HCT116 (cell line): ENCODE results near the gene VMAC. TPM values are rescaled to one million over a fixed set of nuclear protein-coding genes. Genes with fewer than 3 reads are reported as not detected.

Experiments
- ATAC-seq: fragments of 200-7000 bp; cut with Tn5 transposase; 2 replicates; pipeline ENCODE4 v1.9.1; 2020; ENCODE audit warnings: mild to moderate bottlenecking, moderate library complexity
- BruUV-seq: library from RNA; stranded (reverse); fragments of 400-500 nt; replicated peaks from 2 replicates; lab custom pipeline; 2021; lab: Mats Ljungman, UMichigan
- CTCF ChIA-PET: fragments of 300-600 bp; sonication (Branson Sonifier 250); formaldehyde crosslinking; loops from one replicate; lab custom pipeline; 2021; ENCODE audit warnings: antibody characterized with exemption; lab: Charles Lee
- POLR2A ChIA-PET: fragments of 300-600, 350-600 bp; sonication (Branson Sonifier 250); formaldehyde crosslinking; loops from one replicate; lab custom pipeline; 2021; ENCODE audit warnings: antibody characterized with exemption; lab: Charles Lee
- RAD21 ChIA-PET, 2 experiments: fragments of 300-600 bp; sonication (Branson Sonifier 250); formaldehyde crosslinking; loops; one replicate each; lab custom pipeline; 2023; ENCODE audit warnings: low total read pairs in 2 of 2; ENCODE audit not compliant: uncharacterized antibody in 2 of 2, unreplicated experiment in 2 of 2, low non-redundant PET in 1 of 2; lab: Charles Lee
- DNase-seq: peaks from one replicate; pipeline ENCODE4 v3.0.0-alpha.2; 2010; ENCODE audit warnings: low read depth, low spot score
- H2AFZ ChIP-seq: fragments of 200-600 bp; shearing (Covaris generic), sonication (generic); 2 replicates; pipeline ENCODE4 v1.6.1; 2017; ENCODE audit warnings: low read depth, mixed run types, mixed read lengths, antibody characterized with exemption, low read length; ENCODE audit not compliant: poor library complexity, severe bottlenecking
- H3K27ac ChIP-seq: 2 replicates; pipeline ENCODE4 v1.5.1; 2012; ENCODE audit warnings: low read depth, low read length
- H3K27me3 ChIP-seq: fragments of 200-600 bp; sonication (generic); 2 replicates; pipeline ENCODE4 v1.6.1; 2016; ENCODE audit warnings: mixed run types, low read length, mixed read lengths; ENCODE audit not compliant: insufficient read depth
- H3K36me3 ChIP-seq, 2 experiments: fragments of 200-500 bp in 1 of 2; fragments of 200-600 bp in 1 of 2; sonication (Bioruptor generic) in 1 of 2; sonication (generic) in 1 of 2; 2 replicates each; pipeline versions ENCODE4 v1.5.1 to v1.6.1; 2014 to 2016; ENCODE audit warnings: low read length in 2 of 2, inconsistent platforms in 1 of 2, mixed read lengths in 1 of 2, mixed run types in 1 of 2; ENCODE audit not compliant: insufficient read depth in 2 of 2, control insufficient read depth in 1 of 2
- H3K4me1 ChIP-seq, 2 experiments: fragments of 200-600 bp in 1 of 2; sonication (generic) in 1 of 2; 2 replicates each; pipeline versions ENCODE4 v1.5.1 to v1.6.1; 2012 to 2017; ENCODE audit warnings: low read length in 2 of 2, inconsistent platforms in 1 of 2, mild to moderate bottlenecking in 1 of 2, mixed read lengths in 1 of 2, mixed run types in 1 of 2, moderate library complexity in 1 of 2; ENCODE audit not compliant: insufficient read depth in 2 of 2, control insufficient read depth in 1 of 2
- H3K4me2 ChIP-seq: fragments of 200-600 bp; sonication (generic); 2 replicates; pipeline ENCODE4 v1.6.1; 2017; ENCODE audit warnings: mixed run types, low read length, mixed read lengths
- H3K4me3 ChIP-seq, 2 experiments: fragments of 200-600 bp in 1 of 2; sonication (generic) in 1 of 2; replicated peaks in 1 of 2; 2 replicates each; pipeline ENCODE4 v1.5.1; 2011 to 2016; ENCODE audit warnings: low read length in 2 of 2, control low read depth in 1 of 2, low read depth in 1 of 2, mild to moderate bottlenecking in 1 of 2, mixed read lengths in 1 of 2, mixed run types in 1 of 2
- H3K79me2 ChIP-seq: fragments of 200-600 bp; sonication (generic); 2 replicates; pipeline ENCODE4 v1.6.1; 2017; ENCODE audit warnings: mild to moderate bottlenecking, mixed run types, low read length, moderate library complexity, mixed read lengths; ENCODE audit not compliant: insufficient read depth
- H3K9ac ChIP-seq: fragments of 200-600 bp; sonication (generic); 2 replicates; pipeline ENCODE4 v1.6.1; 2016; ENCODE audit warnings: low read length, mixed read lengths
- H3K9me2 ChIP-seq: fragments of 200-600 bp; sonication (generic), shearing (Covaris generic); 2 replicates; pipeline ENCODE4 v1.6.1; 2017; ENCODE audit warnings: mixed run types, mild to moderate bottlenecking, moderate library complexity; ENCODE audit not compliant: insufficient read depth
- H3K9me3 ChIP-seq, 2 experiments: fragments of 200-500 bp in 1 of 2; fragments of 200-600 bp in 1 of 2; sonication (Bioruptor generic) in 1 of 2; sonication (generic) in 1 of 2; 2 replicates each; pipeline ENCODE4 v1.6.1; 2014 to 2017; ENCODE audit warnings: low read length in 2 of 2, mixed read lengths in 2 of 2, inconsistent platforms in 1 of 2, low read depth in 1 of 2, mild to moderate bottlenecking in 1 of 2, mixed run types in 1 of 2, moderate library complexity in 1 of 2; ENCODE audit not compliant: control insufficient read depth in 1 of 2, insufficient read depth in 1 of 2
- H4K20me1 ChIP-seq: fragments of 200-600 bp; sonication (generic), shearing (Covaris generic); 2 replicates; pipeline ENCODE4 v1.6.1; 2017; ENCODE audit warnings: mixed run types, mild to moderate bottlenecking, moderate library complexity; ENCODE audit not compliant: insufficient read depth
- POLR2AphosphoS5 ChIP-seq: IDR thresholded peaks from 2 replicates; pipeline ENCODE4 v1.6.1; 2011; ENCODE audit warnings: mild to moderate bottlenecking, low read depth, low read length, moderate library complexity
- RAD21 ChIP-seq: IDR thresholded peaks from 2 replicates; pipeline ENCODE4 v1.6.1; 2012; ENCODE audit warnings: low read depth, mild to moderate bottlenecking
- SIN3A ChIP-seq: IDR thresholded peaks from 2 replicates; pipeline ENCODE4 v1.6.1; 2012; ENCODE audit warnings: low read depth
- intact Hi-C: fragments of 100-400 bp; cut with micrococcal nuclease; formaldehyde crosslinking; loops from 2 replicates; pipeline ENCODE4 v1.10.0; 2022
- total RNA-seq: library from RNA; stranded (reverse); gene quantifications from one replicate; pipeline ENCODE4 v1.2.1, GENCODE V29; 2021; ENCODE audit not compliant: unreplicated experiment
- TF ChIP-seq, protein P1 (sequence below): IDR thresholded peaks from 2 replicates; pipeline ENCODE4 v1.6.1; 2012; ENCODE audit warnings: low read depth
- TF ChIP-seq, protein P2 (sequence below): IDR thresholded peaks from 2 replicates; pipeline ENCODE4 v1.6.1; 2011; ENCODE audit warnings: mild to moderate bottlenecking, low read length, moderate library complexity; ENCODE audit not compliant: insufficient replicate concordance; ENCODE audit errors: extremely low read depth
- TF ChIP-seq, protein P3 (sequence below), 3 experiments: fragments of 200-600 bp in 1 of 3; sonication (generic) in 1 of 3; IDR thresholded peaks in 2 of 3; conservative IDR thresholded peaks in 1 of 3; 2 replicates each; pipeline ENCODE4 v1.5.1; 2012 to 2017; ENCODE audit warnings: low read depth in 2 of 3, low read length in 2 of 3, antibody characterized with exemption in 1 of 3, borderline replicate concordance in 1 of 3, control low read depth in 1 of 3, mild to moderate bottlenecking in 1 of 3, mixed read lengths in 1 of 3, mixed run types in 1 of 3, moderate library complexity in 1 of 3; ENCODE audit not compliant: insufficient read depth in 1 of 3

Gene VMAC
- total RNA-seq, 1 experiment from 2014 or later = 2.1 TPM

DNA sequence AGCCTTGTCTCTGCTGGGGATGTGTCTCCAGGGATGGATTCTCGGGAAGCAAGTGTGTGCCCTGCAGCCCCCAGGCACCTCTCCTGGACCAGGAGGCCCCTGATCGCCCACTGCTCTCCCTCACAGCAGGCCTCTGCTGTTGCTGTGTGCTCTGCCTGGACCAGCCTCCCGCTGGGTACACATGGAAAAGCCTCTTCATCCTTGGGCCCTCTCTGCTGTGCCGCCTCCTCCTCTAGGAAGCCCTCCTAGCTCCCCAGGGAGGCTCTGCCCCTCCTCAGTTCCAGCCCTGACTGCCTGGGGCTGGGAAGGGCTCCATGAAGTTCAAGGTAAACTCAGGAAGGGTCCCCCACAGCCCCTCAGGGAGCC lies 13.1 kb upstream of the VMAC start:
- peaks cover 0 to 3% of the 10 kb centered on the region in 2 experiments; a peak in 1 of 4 replicates for H3K4me1 ChIP-seq
- 0 out of 4 replicates have a peak, but pooled peaks cover 0 to 2% of the 10 kb centered on the region in 2 experiments for H3K36me3 ChIP-seq
- TF ChIP-seq, protein P1, sequence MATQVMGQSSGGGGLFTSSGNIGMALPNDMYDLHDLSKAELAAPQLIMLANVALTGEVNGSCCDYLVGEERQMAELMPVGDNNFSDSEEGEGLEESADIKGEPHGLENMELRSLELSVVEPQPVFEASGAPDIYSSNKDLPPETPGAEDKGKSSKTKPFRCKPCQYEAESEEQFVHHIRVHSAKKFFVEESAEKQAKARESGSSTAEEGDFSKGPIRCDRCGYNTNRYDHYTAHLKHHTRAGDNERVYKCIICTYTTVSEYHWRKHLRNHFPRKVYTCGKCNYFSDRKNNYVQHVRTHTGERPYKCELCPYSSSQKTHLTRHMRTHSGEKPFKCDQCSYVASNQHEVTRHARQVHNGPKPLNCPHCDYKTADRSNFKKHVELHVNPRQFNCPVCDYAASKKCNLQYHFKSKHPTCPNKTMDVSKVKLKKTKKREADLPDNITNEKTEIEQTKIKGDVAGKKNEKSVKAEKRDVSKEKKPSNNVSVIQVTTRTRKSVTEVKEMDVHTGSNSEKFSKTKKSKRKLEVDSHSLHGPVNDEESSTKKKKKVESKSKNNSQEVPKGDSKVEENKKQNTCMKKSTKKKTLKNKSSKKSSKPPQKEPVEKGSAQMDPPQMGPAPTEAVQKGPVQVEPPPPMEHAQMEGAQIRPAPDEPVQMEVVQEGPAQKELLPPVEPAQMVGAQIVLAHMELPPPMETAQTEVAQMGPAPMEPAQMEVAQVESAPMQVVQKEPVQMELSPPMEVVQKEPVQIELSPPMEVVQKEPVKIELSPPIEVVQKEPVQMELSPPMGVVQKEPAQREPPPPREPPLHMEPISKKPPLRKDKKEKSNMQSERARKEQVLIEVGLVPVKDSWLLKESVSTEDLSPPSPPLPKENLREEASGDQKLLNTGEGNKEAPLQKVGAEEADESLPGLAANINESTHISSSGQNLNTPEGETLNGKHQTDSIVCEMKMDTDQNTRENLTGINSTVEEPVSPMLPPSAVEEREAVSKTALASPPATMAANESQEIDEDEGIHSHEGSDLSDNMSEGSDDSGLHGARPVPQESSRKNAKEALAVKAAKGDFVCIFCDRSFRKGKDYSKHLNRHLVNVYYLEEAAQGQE = no peak
- no peak overlapping the region for H3K4me3 ChIP-seq
- ChIA-PET RAD21 (no interaction called here), POLR2A (interaction anchor here (1.2 kb wide), 1 partner anchor 64 kb away, joined by 3 read pairs; no protein-coding TSS in a partner anchor), CTCF (interaction anchor here (1.6 to 3.7 kb wide), 2 partner anchors 85 to 87 kb away, joined by 3 to 48 read pairs; partner anchors contain the start of gene NRTN)
- no peaks in the 10 kb centered on the region for H3K79me2 ChIP-seq
- ATAC-seq (no peak), DNase-seq (no peak)
- no peaks in the 10 kb centered on the region for H3K9me3 ChIP-seq
- no peaks in the 10 kb centered on the region for H3K27me3 ChIP-seq
- H4K20me1 ChIP-seq = no peaks in the 10 kb centered on the region
- H3K27ac ChIP-seq = no peak overlapping the region
- intact Hi-C loops = no loop called here
- no peak overlapping the region for H2AFZ ChIP-seq
- no TSS peak for BruUV-seq
- H3K9me2 ChIP-seq = no peaks in the 10 kb centered on the region
- no peak overlapping the region for H3K9ac ChIP-seq
- no peak overlapping the region for H3K4me2 ChIP-seq

DNA sequence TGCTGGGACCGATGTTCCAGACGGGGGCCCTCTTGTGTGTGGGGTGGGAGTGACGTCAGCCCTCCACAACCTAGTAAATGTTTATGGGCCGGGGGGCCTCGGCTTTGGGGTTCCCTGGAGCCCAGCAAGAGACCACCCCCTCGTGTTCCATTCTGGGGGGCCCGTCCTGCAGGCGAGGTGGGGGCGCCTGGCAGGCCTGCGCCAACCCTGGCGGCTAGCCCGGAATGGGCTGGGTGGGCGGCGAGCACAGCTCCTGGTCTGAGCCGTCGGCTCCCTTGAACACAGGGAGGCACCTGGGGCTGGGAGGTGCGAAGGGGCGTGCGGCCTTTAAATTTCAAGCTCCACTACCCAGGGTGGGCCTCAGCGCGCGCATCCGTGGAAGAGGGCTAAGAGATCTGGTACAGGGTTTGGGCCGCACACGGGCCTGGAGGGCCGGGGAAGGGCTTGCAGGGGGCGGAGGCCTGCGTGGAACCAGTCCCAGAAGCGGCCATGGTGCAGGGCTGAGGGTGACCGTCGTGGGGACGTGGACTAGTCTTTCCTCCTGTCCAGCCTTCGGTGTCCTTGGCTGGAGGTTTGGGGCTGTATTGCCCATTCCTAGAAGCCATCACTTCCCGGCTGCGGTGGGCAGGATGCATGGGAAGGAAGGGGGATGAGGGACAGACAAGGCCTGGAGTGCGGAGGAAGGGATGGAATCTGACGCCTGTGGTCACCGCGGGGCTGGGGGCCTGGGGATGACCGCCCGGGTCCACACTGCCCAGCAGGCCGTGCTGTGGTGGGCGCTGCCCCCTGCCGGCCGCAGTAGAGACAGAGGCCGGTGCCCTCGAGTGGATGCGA lies 12.5 kb upstream of the VMAC start:
- H3K4me2 ChIP-seq = no peak overlapping the region
- intact Hi-C loops = loop anchor here (1.0 to 2.0 kb wide), 2 partner anchors 63 to 88 kb away; no protein-coding TSS in a partner anchor
- DNase-seq = no peak

More for the DNA sequence above, 12.5 kb upstream of the VMAC start:
- Histone ChIP-seq H3K27me3 (no peaks in the 10 kb centered on the region), H3K9ac (no peak overlapping the region), H3K36me3 (0 out of 4 replicates have a peak, but pooled peaks cover 0 to 7% of the 10 kb centered on the region in 2 experiments), H3K79me2 (peaks cover 3% of the 10 kb centered on the region; the same call in 1 of the 2 replicates), H2AFZ (no peak overlapping the region), H3K27ac (no peak overlapping the region), H3K9me3 (no peaks in the 10 kb centered on the region), H4K20me1 (no peaks in the 10 kb centered on the region), H3K4me3 (no peak overlapping the region), H3K9me2 (no peaks in the 10 kb centered on the region), H3K4me1 (peaks cover 0 to 3% of the 10 kb centered on the region in 2 experiments; a peak in 1 of 4 replicates)
- ChIA-PET RAD21 (no interaction called here), POLR2A (interaction anchor here (1.2 to 1.4 kb wide), 2 partner anchors 64 kb away, joined by 3 read pairs; no protein-coding TSS in a partner anchor), CTCF (interaction anchor here (1.6 to 3.7 kb wide), 2 partner anchors 86 to 88 kb away, joined by 3 to 48 read pairs; partner anchors contain the start of gene NRTN)
- TF ChIP-seq SIN3A (0 out of 2 replicates have a peak, but pooled peaks have one; percentile 19), POLR2AphosphoS5 (peak; percentile 71), RAD21 (peak; percentile 86)
- TF ChIP-seq, protein P2, sequence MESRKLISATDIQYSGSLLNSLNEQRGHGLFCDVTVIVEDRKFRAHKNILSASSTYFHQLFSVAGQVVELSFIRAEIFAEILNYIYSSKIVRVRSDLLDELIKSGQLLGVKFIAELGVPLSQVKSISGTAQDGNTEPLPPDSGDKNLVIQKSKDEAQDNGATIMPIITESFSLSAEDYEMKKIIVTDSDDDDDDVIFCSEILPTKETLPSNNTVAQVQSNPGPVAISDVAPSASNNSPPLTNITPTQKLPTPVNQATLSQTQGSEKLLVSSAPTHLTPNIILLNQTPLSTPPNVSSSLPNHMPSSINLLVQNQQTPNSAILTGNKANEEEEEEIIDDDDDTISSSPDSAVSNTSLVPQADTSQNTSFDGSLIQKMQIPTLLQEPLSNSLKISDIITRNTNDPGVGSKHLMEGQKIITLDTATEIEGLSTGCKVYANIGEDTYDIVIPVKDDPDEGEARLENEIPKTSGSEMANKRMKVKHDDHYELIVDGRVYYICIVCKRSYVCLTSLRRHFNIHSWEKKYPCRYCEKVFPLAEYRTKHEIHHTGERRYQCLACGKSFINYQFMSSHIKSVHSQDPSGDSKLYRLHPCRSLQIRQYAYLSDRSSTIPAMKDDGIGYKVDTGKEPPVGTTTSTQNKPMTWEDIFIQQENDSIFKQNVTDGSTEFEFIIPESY = no peak
- TF ChIP-seq, protein P3, sequence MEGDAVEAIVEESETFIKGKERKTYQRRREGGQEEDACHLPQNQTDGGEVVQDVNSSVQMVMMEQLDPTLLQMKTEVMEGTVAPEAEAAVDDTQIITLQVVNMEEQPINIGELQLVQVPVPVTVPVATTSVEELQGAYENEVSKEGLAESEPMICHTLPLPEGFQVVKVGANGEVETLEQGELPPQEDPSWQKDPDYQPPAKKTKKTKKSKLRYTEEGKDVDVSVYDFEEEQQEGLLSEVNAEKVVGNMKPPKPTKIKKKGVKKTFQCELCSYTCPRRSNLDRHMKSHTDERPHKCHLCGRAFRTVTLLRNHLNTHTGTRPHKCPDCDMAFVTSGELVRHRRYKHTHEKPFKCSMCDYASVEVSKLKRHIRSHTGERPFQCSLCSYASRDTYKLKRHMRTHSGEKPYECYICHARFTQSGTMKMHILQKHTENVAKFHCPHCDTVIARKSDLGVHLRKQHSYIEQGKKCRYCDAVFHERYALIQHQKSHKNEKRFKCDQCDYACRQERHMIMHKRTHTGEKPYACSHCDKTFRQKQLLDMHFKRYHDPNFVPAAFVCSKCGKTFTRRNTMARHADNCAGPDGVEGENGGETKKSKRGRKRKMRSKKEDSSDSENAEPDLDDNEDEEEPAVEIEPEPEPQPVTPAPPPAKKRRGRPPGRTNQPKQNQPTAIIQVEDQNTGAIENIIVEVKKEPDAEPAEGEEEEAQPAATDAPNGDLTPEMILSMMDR (IDR thresholded peaks at IDR 0.05 in 2 of 3, conservative IDR thresholded peaks at IDR 0.05 in 1 of 3; ENCODE audit: borderline replicate concordance in 1 of 3, insufficient read depth in 1 of 3, low read depth in 2 of 3, low read length in 2 of 3) = peak; percentile 77 to 84 (median 83)
- ATAC-seq = peak; percentile 80
- BruUV-seq = no TSS peak
